IPS-NIHi7 (cell line): ENCODE measurements around the gene HUS1B.
A peak's percentile ranks its signal among the peaks of the same experiment; 100 is the strongest.
"Not testable (repeated sequence)": the region's sequence is repeated elsewhere in the genome, so short reads cannot be mapped to it uniquely, and the experiment has no call there.

Source experiments
- DNase-seq: peaks from one replicate; pipeline ENCODE4 v3.0.0; 2012; ENCODE audit warnings: mixed read lengths; ENCODE audit errors: extremely low spot score

Gene HUS1B

GRCh38 chr6:656460-657252 is at the start of gene HUS1B:
TSS of gene HUS1B (minus strand) at chr6:657100. CDS start at chr6:656944, 156 bp downstream.
- no peak for DNase-seq

- no peak for DNase-seq
These were observed 49.2 kb upstream of the HUS1B start for GRCh38 chr6:706146-706545.

- DNase-seq: no peak
These were observed 48.1 kb upstream of the HUS1B start for GRCh38 chr6:705047-705446.

GRCh38 chr6:704046-704445 is 47.1 kb upstream of the HUS1B start:
- no peak for DNase-seq

GRCh38 chr6:703552-703951 is 46.7 kb upstream of the HUS1B start:
- no peak for DNase-seq

- DNase-seq: peak; percentile 48
These were observed 45.0 kb upstream of the HUS1B start for GRCh38 chr6:701700-702479.

- DNase-seq: no peak
These were observed 44.3 kb upstream of the HUS1B start for GRCh38 chr6:701215-701614.

GRCh38 chr6:700490-700889 is 43.6 kb upstream of the HUS1B start:
- DNase-seq: no peak

- DNase-seq: no peak
These were observed 42.4 kb upstream of the HUS1B start for GRCh38 chr6:699319-699718.

- DNase-seq: not testable (repeated sequence)
These were observed 37.7 kb upstream of the HUS1B start for GRCh38 chr6:694431-695126.

GRCh38 chr6:693723-694009 is 36.8 kb upstream of the HUS1B start:
- no peak for DNase-seq

- DNase-seq: peak; percentile 87
These were observed 36.2 kb upstream of the HUS1B start, which contains the start of gene EXOC2 for GRCh38 chr6:692858-693722. TSS of gene EXOC2 (minus strand) at chr6:693139. CDS start at chr6:637818, 55,321 bp downstream.

GRCh38 chr6:692356-692851 is 35.5 kb upstream of the HUS1B start:
- peak; percentile 58 for DNase-seq

GRCh38 chr6:689223-689622 is 32.3 kb upstream of the HUS1B start:
- no peak for DNase-seq

GRCh38 chr6:686497-686896 is 29.6 kb upstream of the HUS1B start:
- DNase-seq: no peak

GRCh38 chr6:684831-685636 is 28.1 kb upstream of the HUS1B start:
- no peak for DNase-seq

- peak; percentile 87 for DNase-seq
These were observed 27.0 kb upstream of the HUS1B start for GRCh38 chr6:683742-684440.

GRCh38 chr6:680666-681340 is 23.9 kb upstream of the HUS1B start:
- DNase-seq: no peak

- DNase-seq: no peak
These were observed 23.4 kb upstream of the HUS1B start for GRCh38 chr6:680251-680650.
